IMR-90 (cell line): ENCODE results near the gene ANO10.
"Not testable (repeated sequence)": the region's sequence is repeated elsewhere in the genome, so short reads cannot be mapped to it uniquely, and the experiment has no call there.

Experiments used
- POLR2A ChIP-seq: IDR thresholded peaks from 2 replicates; pipeline ENCODE4 v1.6.1; 2012; ENCODE audit warnings: mild to moderate bottlenecking, low read depth, low read length
- SMC3 ChIP-seq: fragments of 150-350 bp; IDR thresholded peaks from 2 replicates; pipeline ENCODE4 v1.6.1; 2016; ENCODE audit warnings: low read depth, mild to moderate bottlenecking, antibody characterized with exemption, low read length, moderate library complexity

- not testable (repeated sequence) for TF ChIP-seq SMC3, POLR2A
Observed at GRCh38 chr3:43656390-43656789, 34.6 kb upstream of the ANO10 start.
